ENCODE measurements around the gene TIMM21. TPM values are rescaled to one million over a fixed set of nuclear protein-coding genes. Genes with fewer than 3 reads are reported as not detected.

Gene TIMM21
- total RNA-seq, 1 experiment from 2014 or later = 82.0 TPM

- ChIA-PET POLR2A (interaction anchor here (0.6 kb wide), 1 partner anchor 111 kb away, joined by 3 read pairs; no protein-coding TSS in a partner anchor), CTCF (no interaction called here)
- Histone ChIP-seq H3K36me3 (ENCODE audit: control insufficient read depth, insufficient read depth, low read length) (no peaks in the 10 kb centered on the region), H3K4me3 (ENCODE audit: low read depth in 2 of 2, low read length in 2 of 2) (no peak overlapping the region), H3K4me1 (ENCODE audit: control insufficient read depth, insufficient read depth, low read length) (no peaks in the 10 kb centered on the region), H3K9me3 (ENCODE audit: control insufficient read depth, insufficient read depth, low read depth, low read length) (no peaks in the 10 kb centered on the region), H3K27me3 (ENCODE audit: control insufficient read depth, insufficient read depth, low read length) (peaks cover 9% of the 10 kb centered on the region), H3K27ac (ENCODE audit: low read length) (no peak overlapping the region)
- TF ChIP-seq REST (IDR thresholded peaks at IDR 0.05; ENCODE audit: insufficient read depth in 1 of 2, low read depth in 2 of 2, low read length in 1 of 2) (no peak), POLR2AphosphoS5 (IDR thresholded peaks at IDR 0.05; ENCODE audit: low read depth, low read length) (no peak), CTCF (IDR thresholded peaks at IDR 0.05) (no peak), SIN3A (IDR thresholded peaks at IDR 0.05; ENCODE audit: borderline replicate concordance, insufficient read depth, low read depth, low read length) (no peak), TCF7L2 (IDR thresholded peaks at IDR 0.05; ENCODE audit: low read depth, low read length) (no peak)
- ATAC-seq (no peak), DNase-seq (ENCODE audit: low read depth, low spot score) (no peak)
- intact Hi-C loops (cut with micrococcal nuclease; ENCODE audit: unreplicated experiment) (no loop called here), in situ Hi-C loops (cut with HindIII; ENCODE audit: low pct_unique_long_range_greater_than_20kb, low sequenced_read_pairs) (loop anchor here (25.0 kb wide), 1 partner anchor 146 kb away; no protein-coding TSS in a partner anchor)
- no TSS peak for BruUV-seq (replicated peaks)
Observed at GRCh38 chr18:74191577-74191976, 43.3 kb downstream of the TIMM21 start.

- intact Hi-C loops (cut with micrococcal nuclease; ENCODE audit: unreplicated experiment) = loop anchor here (5.0 kb wide), 1 partner anchor 1568 kb away; no protein-coding TSS in a partner anchor
- ATAC-seq = no peak
- POLR2A ChIA-PET = interaction anchor here (0.6 kb wide), 1 partner anchor 348 kb away, joined by 3 read pairs; no protein-coding TSS in a partner anchor
- Histone ChIP-seq H3K27ac (ENCODE audit: low read length) (no peak overlapping the region), H3K9me3 (ENCODE audit: control insufficient read depth, insufficient read depth, low read depth, low read length) (no peaks in the 10 kb centered on the region), H3K36me3 (ENCODE audit: control insufficient read depth, insufficient read depth, low read length) (no peaks in the 10 kb centered on the region), H3K27me3 (ENCODE audit: control insufficient read depth, insufficient read depth, low read length) (peaks cover 8% of the 10 kb centered on the region), H3K4me3 (ENCODE audit: low read depth in 2 of 2, low read length in 2 of 2) (no peak overlapping the region), H3K4me1 (ENCODE audit: control insufficient read depth, insufficient read depth, low read length) (no peaks in the 10 kb centered on the region)
- BruUV-seq (replicated peaks) = no TSS peak
- no peak for TF ChIP-seq CTCF (IDR thresholded peaks at IDR 0.05)
- TF ChIP-seq SIN3A (IDR thresholded peaks at IDR 0.05; ENCODE audit: borderline replicate concordance, insufficient read depth, low read depth, low read length) = no peak
- no peak for TF ChIP-seq TCF7L2 (IDR thresholded peaks at IDR 0.05; ENCODE audit: low read depth, low read length)
- TF ChIP-seq REST (IDR thresholded peaks at IDR 0.05; ENCODE audit: insufficient read depth in 1 of 2, low read depth in 2 of 2, low read length in 1 of 2) = no peak
- TF ChIP-seq POLR2AphosphoS5 (IDR thresholded peaks at IDR 0.05; ENCODE audit: low read depth, low read length) = no peak
- CTCF ChIA-PET = interaction anchor here (0.6 to 1.4 kb wide), 4 partner anchors 117 to 356 kb away, joined by 3 to 10 read pairs (median 7); no protein-coding TSS in a partner anchor
- in situ Hi-C loops (cut with HindIII; ENCODE audit: low pct_unique_long_range_greater_than_20kb, low sequenced_read_pairs) = loop anchor here (25.0 kb wide), 1 partner anchor 143 kb away; no protein-coding TSS in a partner anchor
- DNase-seq (ENCODE audit: low read depth, low spot score) = no peak
Observed at GRCh38 chr18:74194691-74195090, 46.4 kb downstream of the TIMM21 start.
